ENCODE data around the gene BTBD17.

BTBD17 gene

DNA sequence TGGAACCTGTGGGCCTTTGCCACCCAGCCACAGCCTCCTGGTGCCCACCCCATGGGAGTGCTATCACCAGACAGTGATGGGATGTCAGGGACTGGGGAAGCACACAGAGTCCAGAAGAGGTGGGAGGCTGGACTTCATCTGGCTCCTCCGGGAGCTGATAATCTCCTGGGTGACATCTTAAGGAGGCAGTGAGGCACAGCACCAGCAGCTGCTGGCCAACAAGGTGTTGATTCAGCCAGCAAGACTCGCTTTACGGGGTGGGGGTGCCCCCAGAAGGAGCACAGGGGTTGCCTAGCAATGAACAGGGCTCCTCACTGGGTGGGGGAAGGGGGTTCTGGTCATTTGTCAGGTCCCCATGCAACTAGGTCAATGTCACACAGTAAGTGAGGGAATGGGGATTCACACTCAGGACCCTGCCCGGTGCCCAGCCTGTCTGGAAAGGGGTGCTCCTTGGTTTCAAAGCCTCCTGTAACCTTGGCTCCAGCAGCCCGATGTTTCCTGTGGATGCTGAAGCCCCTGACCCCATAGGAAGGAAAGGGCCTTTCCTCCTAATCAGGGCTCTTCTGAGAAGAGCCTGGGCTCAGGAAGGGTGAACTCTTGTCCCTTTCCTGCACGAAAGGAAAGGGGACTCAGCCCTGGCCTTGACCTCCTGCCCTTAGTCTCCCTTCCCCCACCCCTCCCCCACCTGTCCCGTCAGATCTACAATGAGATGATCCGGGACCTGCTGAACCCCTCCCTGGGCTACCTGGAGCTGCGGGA is 18.0 kb downstream of the BTBD17 start:
- TF ChIP-seq POU2F2 (IDR thresholded peaks at IDR 0.05; ENCODE audit: low read depth, low read length) = no peak
- no peak for DNase-seq (ENCODE audit: insufficient read length, low spot score)
- no peak for FAIRE-seq

DNA sequence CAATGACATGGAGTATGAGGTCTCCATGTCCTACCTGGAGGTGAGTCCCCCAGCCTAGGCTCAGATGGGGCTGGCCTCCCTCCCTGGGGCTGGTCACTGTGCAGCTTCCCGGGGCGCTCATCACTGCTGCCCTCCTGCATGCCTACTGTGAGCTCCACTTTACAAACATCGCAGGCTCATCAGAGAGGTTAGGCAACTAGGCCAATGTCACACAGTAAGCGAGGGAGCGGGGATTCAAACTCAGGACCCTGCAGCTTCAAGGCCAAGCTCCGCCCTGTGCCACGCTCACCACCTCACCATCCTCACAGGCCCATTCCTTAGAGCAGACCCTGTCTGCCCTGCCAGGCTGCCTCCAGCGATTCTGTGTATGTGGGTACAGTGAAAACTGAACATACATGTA is 18.5 kb downstream of the BTBD17 start:
- FAIRE-seq = no peak
- TF ChIP-seq POU2F2 (IDR thresholded peaks at IDR 0.05; ENCODE audit: low read depth, low read length) = no peak
- no peak for DNase-seq (ENCODE audit: insufficient read length, low spot score)

DNA sequence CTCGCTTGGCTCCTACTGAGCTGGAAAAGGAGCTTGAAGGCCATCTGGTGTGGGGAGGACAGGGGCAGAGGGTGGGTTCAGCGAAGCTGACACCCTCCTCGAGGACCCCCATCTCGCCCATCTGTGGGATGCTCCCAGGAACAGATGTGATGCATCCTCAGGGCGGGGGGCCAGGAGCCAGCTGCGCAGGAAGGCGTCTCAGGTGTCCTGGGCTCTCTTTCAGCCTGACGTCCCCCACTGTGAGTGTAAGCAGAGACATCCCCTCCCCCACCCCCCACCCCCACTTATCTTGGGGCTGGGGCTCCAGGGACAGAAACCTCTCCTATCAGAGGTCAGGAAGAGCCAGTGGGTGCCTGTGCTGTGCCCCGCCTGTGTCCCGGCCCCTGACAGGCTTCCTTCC is 19.4 kb downstream of the BTBD17 start:
- no peak for FAIRE-seq
- DNase-seq (ENCODE audit: insufficient read length, low spot score) = no peak
- TF ChIP-seq POLR2AphosphoS5 (IDR thresholded peaks at IDR 0.05; ENCODE audit: low read depth, low read length) = no peak
- no peak for TF ChIP-seq POLR2A (IDR thresholded peaks at IDR 0.05; ENCODE audit: low read depth, low read length)

- FAIRE-seq (no peak), DNase-seq (ENCODE audit: insufficient read length, low spot score) (no peak)
- TF ChIP-seq POLR2AphosphoS5 (IDR thresholded peaks at IDR 0.05; ENCODE audit: low read depth, low read length) (no peak), POLR2A (IDR thresholded peaks at IDR 0.05; ENCODE audit: low read depth, low read length) (no peak), TAF1 (IDR thresholded peaks at IDR 0.05; ENCODE audit: low read depth, low read length) (no peak), POU2F2 (IDR thresholded peaks at IDR 0.05; ENCODE audit: low read depth, low read length) (no peak), PAX5 (IDR thresholded peaks at IDR 0.05; ENCODE audit: insufficient read depth, low read length, severe bottlenecking) (no peak), SPI1 (IDR thresholded peaks at IDR 0.05; ENCODE audit: low read depth, low read length) (no peak)
Measured at GRCh38 chr17:74340470-74341023, 21.1 kb downstream of the BTBD17 start.

DNA sequence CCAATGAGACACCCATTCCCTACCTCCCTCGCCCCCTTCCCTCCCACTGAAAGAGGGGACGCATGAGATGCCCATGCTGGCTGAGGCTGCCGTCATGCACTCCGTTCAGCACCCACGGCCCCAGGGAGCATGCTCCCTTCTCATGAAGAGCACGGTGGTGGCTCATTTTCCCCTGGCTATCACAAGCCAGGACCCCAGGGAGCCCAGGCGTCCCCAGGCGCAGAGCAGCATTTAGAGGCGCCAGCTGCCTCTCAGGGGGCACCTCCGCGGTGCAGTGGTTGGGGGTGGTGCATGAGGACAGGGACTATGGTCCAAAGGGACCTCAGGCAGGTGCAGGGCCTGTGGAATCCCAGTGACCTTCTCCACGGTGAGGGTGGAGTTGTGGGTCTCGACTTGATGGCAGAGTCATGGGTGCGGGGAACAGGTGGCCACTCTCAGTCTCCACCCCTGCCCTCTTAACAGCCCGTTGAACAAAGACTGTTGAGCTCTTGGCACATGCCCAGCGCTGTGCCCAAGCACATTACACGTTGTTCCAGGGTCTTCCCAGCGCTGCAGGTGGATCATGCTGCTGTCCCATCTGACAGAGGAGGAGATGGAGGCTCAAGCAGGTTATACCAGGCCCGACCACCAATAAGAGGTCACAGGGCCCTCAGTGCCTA is 22.0 kb downstream of the BTBD17 start:
- DNase-seq (ENCODE audit: insufficient read length, low spot score) (no peak), FAIRE-seq (no peak)
- TF ChIP-seq TAF1 (IDR thresholded peaks at IDR 0.05; ENCODE audit: low read depth, low read length) (no peak), POU2F2 (IDR thresholded peaks at IDR 0.05; ENCODE audit: low read depth, low read length) (no peak), PAX5 (IDR thresholded peaks at IDR 0.05; ENCODE audit: insufficient read depth, low read length, severe bottlenecking) (no peak), POLR2AphosphoS5 (IDR thresholded peaks at IDR 0.05; ENCODE audit: low read depth, low read length) (no peak), POLR2A (IDR thresholded peaks at IDR 0.05; ENCODE audit: low read depth, low read length) (no peak), SPI1 (IDR thresholded peaks at IDR 0.05; ENCODE audit: low read depth, low read length) (no peak)

DNA sequence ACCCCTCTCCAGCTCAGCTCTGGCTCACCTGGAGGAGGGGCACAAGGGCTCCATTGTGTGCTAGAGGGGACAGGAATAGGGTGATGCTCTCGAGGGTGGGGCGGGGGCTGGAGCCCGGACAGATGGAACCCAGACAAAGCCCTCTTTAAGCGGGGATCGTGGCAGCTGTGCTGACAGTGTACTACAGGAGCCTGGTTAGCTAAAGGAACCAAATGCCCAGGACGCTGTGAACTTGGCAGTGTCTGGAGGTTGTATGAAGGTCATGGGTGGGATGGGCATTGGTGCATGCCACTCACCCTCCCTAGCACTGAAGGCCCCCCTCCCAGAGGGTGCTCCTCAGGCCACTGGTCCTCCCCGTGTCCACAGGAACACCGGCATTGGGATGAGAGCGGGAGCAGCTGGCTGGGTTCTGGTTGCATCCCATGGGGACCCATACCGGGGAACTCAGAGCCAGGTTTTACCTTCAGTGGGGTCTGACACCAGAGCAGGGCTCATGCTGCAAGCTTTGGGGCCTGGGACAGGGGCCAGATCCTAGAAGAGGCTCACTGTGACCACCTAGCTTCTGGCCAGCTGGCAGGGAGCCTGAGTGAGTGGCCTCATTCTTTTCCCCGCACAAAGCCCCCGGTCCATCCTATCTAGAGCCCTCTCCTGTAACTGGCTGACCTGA is 23.7 kb downstream of the BTBD17 start:
- FAIRE-seq = no peak
- TF ChIP-seq TAF1 (IDR thresholded peaks at IDR 0.05; ENCODE audit: low read depth, low read length) = no peak
- no peak for TF ChIP-seq POLR2AphosphoS5 (IDR thresholded peaks at IDR 0.05; ENCODE audit: low read depth, low read length)
- TF ChIP-seq POU2F2 (IDR thresholded peaks at IDR 0.05; ENCODE audit: low read depth, low read length) = no peak
- TF ChIP-seq POLR2A (IDR thresholded peaks at IDR 0.05; ENCODE audit: low read depth, low read length) = no peak
- no peak for TF ChIP-seq PAX5 (IDR thresholded peaks at IDR 0.05; ENCODE audit: insufficient read depth, low read length, severe bottlenecking)
- TF ChIP-seq SPI1 (IDR thresholded peaks at IDR 0.05; ENCODE audit: low read depth, low read length) = no peak
- DNase-seq (ENCODE audit: insufficient read length, low spot score) = no peak

DNA sequence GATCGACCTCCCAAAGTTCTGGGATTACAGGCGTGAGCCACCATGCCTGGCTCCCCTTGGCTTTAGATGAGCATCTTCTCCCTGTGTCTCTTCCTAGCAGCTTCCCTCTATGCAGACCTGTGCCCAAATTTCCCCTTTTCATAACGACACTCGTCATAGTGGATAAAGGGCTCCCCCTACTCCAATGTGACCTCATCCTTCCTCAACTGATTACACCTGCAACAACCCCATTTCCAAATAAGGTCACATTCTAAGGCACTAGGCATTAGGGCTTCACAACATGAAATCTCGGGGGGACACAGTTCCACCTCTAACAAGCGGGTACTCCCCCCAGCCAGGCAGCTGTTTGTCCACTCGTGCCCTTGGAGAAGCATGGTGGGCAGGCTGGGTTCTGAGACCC is 25.4 kb downstream of the BTBD17 start:
- FAIRE-seq = no peak

GRCh38 chr17:74335529-74336062 is 26.1 kb downstream of the BTBD17 start:
- FAIRE-seq (no peak), DNase-seq (ENCODE audit: insufficient read length, low spot score) (no peak)
- TF ChIP-seq SPI1 (IDR thresholded peaks at IDR 0.05; ENCODE audit: low read depth, low read length) (no peak), POU2F2 (IDR thresholded peaks at IDR 0.05; ENCODE audit: low read depth, low read length) (no peak), POLR2A (IDR thresholded peaks at IDR 0.05; ENCODE audit: low read depth, low read length) (no peak), PAX5 (IDR thresholded peaks at IDR 0.05; ENCODE audit: insufficient read depth, low read length, severe bottlenecking) (no peak), TAF1 (IDR thresholded peaks at IDR 0.05; ENCODE audit: low read depth, low read length) (no peak), POLR2AphosphoS5 (IDR thresholded peaks at IDR 0.05; ENCODE audit: low read depth, low read length) (no peak)

More for the DNA sequence above, 25.4 kb downstream of the BTBD17 start:
- DNase-seq (ENCODE audit: insufficient read length, low spot score) = no peak
- TF ChIP-seq SPI1 (IDR thresholded peaks at IDR 0.05; ENCODE audit: low read depth, low read length) (no peak), POLR2A (IDR thresholded peaks at IDR 0.05; ENCODE audit: low read depth, low read length) (no peak), TAF1 (IDR thresholded peaks at IDR 0.05; ENCODE audit: low read depth, low read length) (no peak), PAX5 (IDR thresholded peaks at IDR 0.05; ENCODE audit: insufficient read depth, low read length, severe bottlenecking) (no peak), POLR2AphosphoS5 (IDR thresholded peaks at IDR 0.05; ENCODE audit: low read depth, low read length) (no peak), POU2F2 (IDR thresholded peaks at IDR 0.05; ENCODE audit: low read depth, low read length) (no peak)

DNA sequence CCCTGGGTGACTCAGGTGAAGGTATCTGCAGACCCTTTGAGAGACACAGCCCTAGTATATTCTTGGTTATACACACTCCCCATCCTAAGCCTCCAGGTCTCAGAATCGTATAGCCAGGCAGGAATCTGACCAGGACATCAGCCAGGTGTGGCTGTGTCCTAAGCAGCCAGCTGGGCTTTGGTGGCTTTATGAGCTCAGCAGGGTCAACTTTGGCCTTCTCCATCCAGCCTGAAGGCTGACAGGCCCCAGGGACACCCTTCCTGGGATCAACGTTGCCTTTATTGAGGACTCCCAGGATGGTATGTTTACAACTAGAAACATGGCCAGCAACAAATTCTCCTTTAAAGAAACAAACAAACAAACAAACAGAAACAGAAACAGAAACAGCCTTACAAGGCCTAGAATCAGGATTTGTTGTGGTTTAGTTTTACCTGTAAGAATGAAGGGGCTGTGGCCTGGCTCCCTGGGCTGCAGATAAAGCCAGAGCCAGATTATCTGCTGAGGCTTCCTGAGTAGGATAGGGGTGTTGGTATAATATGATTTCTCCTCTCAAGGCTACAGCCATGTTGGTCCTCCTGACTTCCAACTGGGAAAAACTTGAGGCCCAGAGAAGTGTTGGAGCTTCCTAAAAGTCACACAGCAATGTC is 27.2 kb downstream of the BTBD17 start:
- DNase-seq (ENCODE audit: insufficient read length, low spot score) = no peak
- TF ChIP-seq POLR2AphosphoS5 (IDR thresholded peaks at IDR 0.05; ENCODE audit: low read depth, low read length) = no peak
- peak; percentile 23 for FAIRE-seq
